ENCODE data around the gene ASXL2.

Gene ASXL2

DNA sequence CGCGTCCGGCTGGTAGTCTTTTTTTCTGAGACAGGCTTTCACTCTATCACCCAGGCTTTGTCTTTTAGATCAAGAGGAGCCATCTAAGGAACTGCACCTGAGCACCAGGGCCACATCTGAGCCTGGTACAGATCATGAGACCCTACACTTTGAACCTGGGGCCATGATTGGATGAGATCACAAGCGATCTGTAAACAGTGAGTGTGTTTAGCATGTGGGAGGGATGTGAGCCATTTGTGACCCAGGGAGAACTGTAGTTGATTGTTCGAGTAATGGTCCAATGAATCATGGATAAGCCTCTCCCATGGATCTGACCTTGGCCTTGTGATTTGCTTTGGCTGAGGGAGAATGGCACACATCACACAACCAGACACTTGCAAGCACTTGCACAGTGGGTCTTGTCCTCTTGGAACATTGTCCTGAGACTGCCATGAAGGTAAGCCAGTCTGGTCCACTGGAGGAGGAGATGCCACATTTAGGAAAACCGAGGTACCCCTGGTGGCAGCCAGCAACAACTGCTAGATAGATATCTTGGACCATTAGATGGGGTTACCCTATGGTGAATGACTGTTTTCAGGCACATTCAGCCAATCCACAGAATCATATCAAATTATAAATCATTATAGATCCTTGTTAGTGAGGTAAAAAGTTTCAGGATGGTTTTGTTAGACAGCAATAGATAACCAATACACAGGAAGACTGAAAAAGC lies 185.4 kb downstream of the ASXL2 start:
- DNase-seq (ENCODE audit: extremely low read depth, low read depth), result no peak
- TF ChIP-seq, protein P1, sequence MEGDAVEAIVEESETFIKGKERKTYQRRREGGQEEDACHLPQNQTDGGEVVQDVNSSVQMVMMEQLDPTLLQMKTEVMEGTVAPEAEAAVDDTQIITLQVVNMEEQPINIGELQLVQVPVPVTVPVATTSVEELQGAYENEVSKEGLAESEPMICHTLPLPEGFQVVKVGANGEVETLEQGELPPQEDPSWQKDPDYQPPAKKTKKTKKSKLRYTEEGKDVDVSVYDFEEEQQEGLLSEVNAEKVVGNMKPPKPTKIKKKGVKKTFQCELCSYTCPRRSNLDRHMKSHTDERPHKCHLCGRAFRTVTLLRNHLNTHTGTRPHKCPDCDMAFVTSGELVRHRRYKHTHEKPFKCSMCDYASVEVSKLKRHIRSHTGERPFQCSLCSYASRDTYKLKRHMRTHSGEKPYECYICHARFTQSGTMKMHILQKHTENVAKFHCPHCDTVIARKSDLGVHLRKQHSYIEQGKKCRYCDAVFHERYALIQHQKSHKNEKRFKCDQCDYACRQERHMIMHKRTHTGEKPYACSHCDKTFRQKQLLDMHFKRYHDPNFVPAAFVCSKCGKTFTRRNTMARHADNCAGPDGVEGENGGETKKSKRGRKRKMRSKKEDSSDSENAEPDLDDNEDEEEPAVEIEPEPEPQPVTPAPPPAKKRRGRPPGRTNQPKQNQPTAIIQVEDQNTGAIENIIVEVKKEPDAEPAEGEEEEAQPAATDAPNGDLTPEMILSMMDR (IDR thresholded peaks at IDR 0.05; ENCODE audit: low read depth, low read length), result no peak

GRCh38 chr2:25692143-25692542 lies 186.1 kb downstream of the ASXL2 start:
- no peak for DNase-seq (ENCODE audit: extremely low read depth, low read depth)
- TF ChIP-seq, protein P1 (IDR thresholded peaks at IDR 0.05; ENCODE audit: low read depth, low read length), result no peak

GRCh38 chr2:25690058-25690457 lies 188.2 kb downstream of the ASXL2 start:
- TF ChIP-seq, protein P1 (IDR thresholded peaks at IDR 0.05; ENCODE audit: low read depth, low read length), result no peak
- DNase-seq (ENCODE audit: extremely low read depth, low read depth), result no peak

DNA sequence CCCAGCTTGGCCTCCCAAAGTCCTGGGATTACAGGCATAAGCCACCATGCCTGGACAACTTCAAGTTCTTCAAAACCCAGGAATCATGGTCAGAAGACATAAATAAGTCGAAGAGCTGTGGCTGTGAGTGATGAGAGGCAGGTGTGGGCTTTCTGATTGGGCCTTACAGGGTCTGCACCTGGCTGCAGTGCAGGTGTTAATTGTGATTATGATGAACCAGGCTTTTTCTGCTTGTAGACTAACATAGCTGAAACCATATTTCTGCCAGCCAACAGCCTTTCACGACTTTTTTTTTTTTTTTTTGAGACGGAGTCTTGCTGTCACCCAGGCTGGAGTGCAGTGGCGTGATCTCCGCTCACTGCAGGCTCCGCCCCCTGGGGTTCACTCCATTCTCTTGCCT lies 190.1 kb downstream of the ASXL2 start:
- TF ChIP-seq, protein P1 (IDR thresholded peaks at IDR 0.05; ENCODE audit: low read depth, low read length), result no peak
- no peak for DNase-seq (ENCODE audit: extremely low read depth, low read depth)

GRCh38 chr2:25685741-25686140 lies 192.5 kb downstream of the ASXL2 start:
- TF ChIP-seq, protein P1 (IDR thresholded peaks at IDR 0.05; ENCODE audit: low read depth, low read length), result no peak
- no peak for DNase-seq (ENCODE audit: extremely low read depth, low read depth)

DNA sequence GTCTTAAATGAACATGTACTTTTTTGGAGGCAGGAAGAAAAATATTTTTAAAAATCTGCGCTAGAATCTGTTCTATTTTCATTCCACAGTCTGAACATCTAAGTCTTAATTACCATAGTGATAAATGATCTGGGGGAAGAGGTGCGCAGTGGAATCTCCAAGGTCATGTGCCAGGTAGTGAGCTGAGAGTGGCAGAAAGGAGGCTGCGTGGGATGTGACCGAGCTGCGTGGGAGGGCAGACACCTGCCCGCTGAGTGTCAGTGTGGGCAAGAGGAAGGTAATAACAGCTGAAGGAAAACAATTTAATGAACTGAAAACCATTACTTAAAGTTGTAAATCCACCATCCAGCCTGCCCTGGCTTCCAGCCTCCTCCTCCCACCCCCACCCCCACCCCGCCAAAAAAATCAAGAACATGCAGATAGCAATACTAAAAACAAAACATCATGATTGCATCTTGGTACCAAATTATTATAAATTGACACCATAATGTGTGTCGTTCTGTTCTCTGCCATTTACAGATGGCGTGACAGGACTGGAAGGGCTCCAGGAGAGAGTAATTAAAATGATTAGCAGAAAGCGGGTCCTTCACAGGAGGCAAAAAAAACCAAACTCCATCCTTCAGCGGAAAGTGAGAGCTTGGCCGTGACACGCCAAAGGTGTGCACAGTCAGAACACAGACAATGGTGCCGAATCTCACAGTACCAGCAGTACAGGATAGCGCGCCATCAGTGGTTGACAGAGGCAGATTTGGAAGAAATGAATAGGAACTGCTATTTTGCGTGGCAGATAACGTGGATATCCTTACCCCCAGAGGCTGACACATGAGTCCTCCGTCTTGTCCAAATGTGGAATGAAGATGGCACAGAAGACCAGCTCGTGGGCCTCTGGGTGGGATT lies 193.5 kb downstream of the ASXL2 start:
- no peak for DNase-seq (ENCODE audit: extremely low read depth, low read depth)
- TF ChIP-seq, protein P1 (IDR thresholded peaks at IDR 0.05; ENCODE audit: low read depth, low read length), result no peak

Data from AG09319 (cell line).